Loucy (cell line): ENCODE results near the gene MIER2.

Experiments used
- CTCF ChIP-seq: fragments of 200-600 bp; sonication (generic); conservative IDR thresholded peaks from 2 replicates; pipeline ENCODE4 v1.5.1; 2014; ENCODE audit warnings: mild to moderate bottlenecking, antibody characterized with exemption, low read length
- EZH2phosphoT487 ChIP-seq: fragments of 200-600 bp; IDR thresholded peaks from 2 replicates; pipeline ENCODE4 v1.6.1; 2018; ENCODE audit warnings: antibody characterized with exemption, mild to moderate bottlenecking, moderate library complexity, borderline replicate concordance

DNA sequence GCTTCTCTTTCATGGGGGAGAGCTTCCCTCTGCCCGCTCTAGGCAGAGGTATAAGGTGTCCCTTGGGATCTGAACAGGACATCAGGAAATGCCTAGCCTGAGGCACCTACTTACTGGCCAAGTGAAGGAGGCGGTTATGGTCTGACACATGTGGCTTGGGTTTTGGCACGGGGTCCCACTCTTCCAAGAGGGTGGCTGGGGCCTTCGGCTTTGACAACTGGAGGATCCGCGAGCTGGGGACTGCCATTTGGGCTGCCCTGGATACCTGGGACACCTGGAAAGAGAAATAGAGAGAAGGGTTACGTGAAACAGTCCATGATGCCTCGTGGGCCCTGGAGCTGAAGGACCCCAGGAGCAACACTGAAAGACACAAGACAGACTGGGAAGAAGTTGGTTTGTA is 22.4 kb upstream of the MIER2 start:
- TF ChIP-seq CTCF (no peak), EZH2phosphoT487 (no peak)
